ENCODE data around the gene BEGAIN.

The BEGAIN gene

GRCh38 chr14:100549834-100550625 is 37.2 kb downstream of the BEGAIN start:
- DNase-seq (ENCODE audit: low read depth in 3 of 3): no peak

DNA sequence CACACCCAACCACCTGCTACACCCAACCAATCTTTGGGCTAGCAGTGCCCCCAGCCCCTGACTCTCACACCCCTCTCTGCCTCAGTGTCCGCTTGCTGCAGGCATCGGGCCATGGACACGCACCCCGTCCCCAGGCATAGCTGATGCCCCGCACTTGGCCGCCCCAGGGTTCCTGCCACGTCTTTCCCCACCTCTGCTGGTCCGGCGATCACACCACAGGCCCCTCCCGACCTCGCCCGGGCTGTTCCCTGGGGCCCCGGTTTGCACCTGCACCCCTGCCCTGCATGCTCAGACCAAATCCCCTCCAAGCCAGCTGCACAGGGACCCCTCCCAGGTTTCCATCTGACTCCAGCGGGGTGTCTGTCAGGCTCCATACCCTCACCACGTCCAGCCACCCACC is 38.3 kb downstream of the BEGAIN start:
- no peak for DNase-seq (ENCODE audit: low read depth in 3 of 3)

GRCh38 chr14:100548295-100548655 is 38.9 kb downstream of the BEGAIN start:
- DNase-seq (ENCODE audit: low read depth in 3 of 3): no peak

- peak in 1 of 3 experiments; percentile 13 for DNase-seq (ENCODE audit: low read depth in 3 of 3)
Observed at GRCh38 chr14:100547633-100548294, 39.5 kb downstream of the BEGAIN start.

GRCh38 chr14:100546051-100546443 is 41.2 kb downstream of the BEGAIN start:
- no peak for DNase-seq (ENCODE audit: low read depth in 3 of 3)

DNA sequence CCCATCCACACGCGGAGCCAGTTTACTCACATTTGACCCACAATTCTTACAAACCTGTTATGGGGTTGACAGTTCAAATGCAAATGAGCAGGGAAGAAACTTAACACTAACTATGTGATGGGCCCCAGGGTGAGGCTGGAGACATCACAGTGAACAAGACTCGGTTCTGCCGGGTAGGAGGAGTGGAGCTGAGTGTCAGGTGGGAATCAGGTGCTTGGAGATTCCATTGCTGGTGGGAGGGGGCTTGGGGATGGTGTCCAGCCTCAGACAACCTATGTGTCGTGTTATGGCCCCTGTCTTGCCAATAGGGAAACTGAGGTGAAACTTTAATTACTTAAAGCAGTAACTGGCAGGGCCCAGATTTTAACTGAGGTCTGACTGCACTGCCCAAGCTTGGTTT is 41.9 kb downstream of the BEGAIN start:
- DNase-seq (ENCODE audit: low read depth in 3 of 3): no peak

- no peak for DNase-seq (ENCODE audit: low read depth in 3 of 3)
Observed at GRCh38 chr14:100544506-100545141, 42.6 kb downstream of the BEGAIN start.

DNA sequence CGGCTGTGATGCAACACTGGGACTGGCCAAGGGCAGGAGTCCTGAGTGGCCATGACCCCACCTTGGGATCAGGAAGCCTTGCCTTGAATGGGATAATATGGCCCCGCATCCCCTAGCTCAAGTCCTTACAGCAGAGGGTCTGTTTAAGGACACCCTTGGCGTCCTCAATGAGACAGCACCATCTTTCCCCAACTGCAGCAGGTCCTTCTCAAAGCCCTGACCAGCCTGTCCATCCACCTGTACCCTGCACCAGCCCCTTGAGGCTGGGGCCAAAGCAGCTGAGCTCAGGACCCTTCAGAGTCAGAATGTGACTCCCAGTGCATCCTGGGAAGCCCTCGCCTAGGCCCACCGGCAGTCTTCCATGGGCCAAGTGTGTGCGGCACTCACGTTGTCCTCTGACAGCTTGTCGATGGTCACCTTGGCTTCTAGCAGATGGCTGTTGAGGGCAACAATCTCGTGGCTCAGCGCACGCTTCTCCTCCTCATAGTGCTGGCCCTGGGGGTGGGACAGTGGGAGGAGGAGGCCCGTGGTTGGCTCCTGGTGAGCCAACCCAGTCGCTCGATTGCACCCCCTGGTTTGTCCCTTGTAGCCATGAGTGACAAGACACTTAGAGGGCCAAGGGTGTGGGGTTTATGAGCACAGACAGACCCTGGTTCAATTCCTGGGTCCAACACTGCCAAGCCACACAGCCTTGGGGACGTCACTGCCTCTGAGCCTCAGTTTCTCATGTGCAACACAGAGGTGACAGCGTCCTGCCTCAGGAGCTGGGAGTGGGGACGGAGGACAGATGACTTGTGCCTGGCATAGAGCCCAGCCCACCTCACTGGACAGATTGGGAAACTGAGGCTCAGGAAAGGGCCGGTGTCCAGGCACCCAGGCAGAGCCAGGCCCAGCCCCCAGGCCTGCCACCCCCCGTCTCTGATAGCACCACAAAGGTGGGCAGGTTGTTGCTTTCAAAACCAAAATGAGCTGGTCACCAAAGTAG is 43.5 kb downstream of the BEGAIN start:
- DNase-seq (ENCODE audit: low read depth in 3 of 3): no peak

DNA sequence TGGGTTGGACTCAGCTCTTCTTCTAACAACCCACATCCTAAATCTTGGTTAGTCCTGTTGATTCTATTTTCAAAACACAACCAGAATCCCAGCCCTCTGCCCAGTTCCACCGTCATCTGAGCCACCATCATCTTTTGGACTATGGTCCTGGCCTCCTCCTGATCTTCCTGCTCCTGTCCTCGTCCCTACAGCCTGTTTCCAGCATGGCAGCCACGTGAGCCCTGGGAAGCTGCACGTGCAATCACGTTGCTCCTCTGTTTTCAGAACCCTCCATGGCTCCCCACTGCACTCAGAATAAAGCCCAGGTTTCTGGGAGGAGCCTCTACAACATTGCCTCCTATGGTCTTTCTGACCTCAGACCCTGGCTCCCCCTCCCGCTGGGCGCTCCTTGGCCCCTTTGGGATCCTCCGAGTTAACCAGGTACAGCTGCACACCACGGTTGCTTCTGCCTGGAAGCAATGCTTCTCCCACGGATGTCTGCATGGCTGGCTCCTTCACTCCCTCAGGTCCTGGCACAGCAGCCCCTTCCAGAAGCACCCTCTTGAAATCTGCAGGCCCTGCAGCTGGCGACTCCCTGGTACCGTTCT is 44.5 kb downstream of the BEGAIN start:
- no peak for DNase-seq (ENCODE audit: low read depth in 3 of 3)

GRCh38 chr14:100541621-100542560 is 45.3 kb downstream of the BEGAIN start:
- no peak for DNase-seq (ENCODE audit: low read depth in 3 of 3)

- DNase-seq (ENCODE audit: low read depth in 3 of 3): no peak
Observed at GRCh38 chr14:100540926-100541620, 46.1 kb downstream of the BEGAIN start.

DNA sequence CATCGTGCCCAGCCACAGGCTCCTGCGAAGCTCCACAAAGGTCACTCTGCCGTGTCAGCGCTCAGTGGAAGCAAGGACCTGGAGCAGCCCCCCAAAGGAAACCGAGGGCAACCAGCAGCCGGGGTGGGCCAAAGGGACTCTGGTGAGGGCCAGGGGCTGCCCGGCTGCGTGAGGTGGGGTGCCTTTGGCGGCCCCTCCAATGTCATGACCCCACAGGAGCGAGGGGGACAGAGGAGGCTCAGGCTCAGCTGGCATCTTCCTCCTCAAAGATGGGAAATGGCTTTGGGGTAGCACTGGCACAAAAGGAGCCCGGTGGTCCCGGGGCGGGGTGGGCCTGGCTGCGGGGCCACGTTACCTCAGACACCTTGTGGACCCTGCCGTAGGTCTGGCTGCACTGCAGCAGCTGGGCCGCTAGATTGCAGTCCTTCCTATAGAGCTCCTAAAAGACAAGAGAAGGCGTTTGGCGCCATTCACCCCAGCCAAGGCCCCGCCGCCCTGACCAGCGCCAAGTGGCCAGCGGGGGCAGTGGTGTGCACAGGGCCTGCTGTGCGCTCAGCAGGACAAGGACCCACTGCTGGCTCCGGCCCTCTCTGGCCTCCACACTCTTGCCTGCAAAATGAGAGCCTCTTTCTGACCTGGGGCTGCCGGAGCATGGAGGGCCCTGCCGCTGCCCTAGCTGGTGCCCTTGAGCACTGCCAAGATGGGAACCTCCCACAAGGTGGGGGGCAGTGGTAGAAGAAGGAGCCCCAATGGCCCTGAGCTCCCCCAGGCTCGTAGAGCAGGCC is 46.9 kb downstream of the BEGAIN start:
- DNase-seq (ENCODE audit: low read depth in 3 of 3): no peak

- DNase-seq (ENCODE audit: low read depth in 3 of 3): no peak
Observed at GRCh38 chr14:100539766-100540140, 47.5 kb downstream of the BEGAIN start.

DNA sequence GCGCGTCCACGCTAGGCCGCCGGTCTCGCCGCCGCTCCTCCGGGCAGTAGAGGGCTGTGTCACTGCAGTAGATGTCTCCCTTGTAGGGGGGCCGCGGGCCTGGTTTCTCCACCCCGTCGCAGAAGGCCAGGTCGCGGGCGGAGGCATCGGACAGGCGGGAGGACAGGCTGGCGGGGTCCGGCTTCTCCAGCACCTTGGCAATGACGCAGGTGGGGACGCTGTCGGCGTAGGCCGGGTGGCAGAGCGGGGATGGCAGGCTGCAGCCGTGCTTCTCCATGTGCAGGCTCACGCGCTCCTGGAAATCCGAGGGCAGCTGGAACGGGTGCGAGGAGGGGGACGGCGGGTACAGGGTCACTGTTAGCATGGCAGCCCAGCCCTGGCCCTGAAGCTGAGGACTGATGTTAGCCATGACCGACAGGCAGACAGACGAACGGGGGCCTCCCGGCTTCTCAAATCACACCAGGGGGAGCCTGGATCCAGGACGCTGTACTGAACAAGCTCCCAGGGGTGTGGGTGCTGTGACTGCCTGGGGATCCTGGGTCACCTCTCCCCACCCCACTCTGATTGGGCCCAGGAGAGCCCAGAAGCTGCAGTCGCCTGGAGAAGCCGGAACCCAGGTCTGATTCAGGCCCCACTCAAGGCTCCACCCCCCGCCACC is 48.1 kb downstream of the BEGAIN start:
- DNase-seq (ENCODE audit: low read depth in 3 of 3): no peak

- DNase-seq (ENCODE audit: low read depth in 3 of 3): no peak
Observed at GRCh38 chr14:100538351-100539002, 48.7 kb downstream of the BEGAIN start.

GRCh38 chr14:100537446-100538350 is 49.5 kb downstream of the BEGAIN start:
- no peak for DNase-seq (ENCODE audit: low read depth in 3 of 3)
